Measurements from ENCODE around the gene SBF2.
A peak's percentile ranks its signal among the peaks of the same experiment; 100 is the strongest.

Gene SBF2

GRCh38 chr11:10302359-10302743, 8.3 kb upstream of the SBF2 start:
- peak; percentile 39 for DNase-seq (ENCODE audit: low read depth, low spot score)

GRCh38 chr11:10301656-10302358, 7.8 kb upstream of the SBF2 start:
- no peak for DNase-seq (ENCODE audit: low read depth, low spot score)

- no peak for DNase-seq (ENCODE audit: low read depth, low spot score)
These were observed 4.3 kb upstream of the SBF2 start for GRCh38 chr11:10298342-10298741.

GRCh38 chr11:10295064-10295901, 1.3 kb upstream of the SBF2 start:
- DNase-seq (ENCODE audit: low read depth, low spot score) = no peak

- DNase-seq (ENCODE audit: low read depth, low spot score) = peak; percentile 78
These were observed 403 bp upstream of the SBF2 start for GRCh38 chr11:10294290-10294953.

- no peak for DNase-seq (ENCODE audit: low read depth, low spot score)
These were observed 2.0 kb downstream of the SBF2 start for GRCh38 chr11:10291801-10292638.

GRCh38 chr11:10289765-10290380, 4.1 kb downstream of the SBF2 start:
- DNase-seq (ENCODE audit: low read depth, low spot score) = no peak

GRCh38 chr11:10288881-10289764, 4.9 kb downstream of the SBF2 start:
- DNase-seq (ENCODE audit: low read depth, low spot score) = no peak

GRCh38 chr11:10287766-10288715, 6.0 kb downstream of the SBF2 start:
- no peak for DNase-seq (ENCODE audit: low read depth, low spot score)

- DNase-seq (ENCODE audit: low read depth, low spot score) = no peak
These were observed 6.9 kb downstream of the SBF2 start for GRCh38 chr11:10287140-10287539.

- no peak for DNase-seq (ENCODE audit: low read depth, low spot score)
These were observed 8.7 kb downstream of the SBF2 start for GRCh38 chr11:10285148-10285802.

- DNase-seq (ENCODE audit: low read depth, low spot score) = no peak
These were observed 10.0 kb downstream of the SBF2 start for GRCh38 chr11:10283991-10284390.

- DNase-seq (ENCODE audit: low read depth, low spot score) = no peak
These were observed 11.9 kb downstream of the SBF2 start for GRCh38 chr11:10282117-10282516.

- no peak for DNase-seq (ENCODE audit: low read depth, low spot score)
These were observed 18.3 kb downstream of the SBF2 start for GRCh38 chr11:10275714-10276113.

GRCh38 chr11:10274726-10275125, 19.3 kb downstream of the SBF2 start:
- DNase-seq (ENCODE audit: low read depth, low spot score) = no peak

GRCh38 chr11:10273738-10274137, 20.3 kb downstream of the SBF2 start:
- no peak for DNase-seq (ENCODE audit: low read depth, low spot score)

- no peak for DNase-seq (ENCODE audit: low read depth, low spot score)
These were observed 21.9 kb downstream of the SBF2 start for GRCh38 chr11:10272132-10272531.

- DNase-seq (ENCODE audit: low read depth, low spot score) = no peak
These were observed 25.1 kb downstream of the SBF2 start for GRCh38 chr11:10268746-10269488.

Data from ELF-1 (cell line).